Measurements from ENCODE around the gene FSTL4. TPM values are rescaled to one million over a fixed set of nuclear protein-coding genes. Genes with fewer than 3 reads are reported as not detected.

The FSTL4 gene
- total RNA-seq, 1 experiment from 2014 or later: 2.7 TPM

DNA sequence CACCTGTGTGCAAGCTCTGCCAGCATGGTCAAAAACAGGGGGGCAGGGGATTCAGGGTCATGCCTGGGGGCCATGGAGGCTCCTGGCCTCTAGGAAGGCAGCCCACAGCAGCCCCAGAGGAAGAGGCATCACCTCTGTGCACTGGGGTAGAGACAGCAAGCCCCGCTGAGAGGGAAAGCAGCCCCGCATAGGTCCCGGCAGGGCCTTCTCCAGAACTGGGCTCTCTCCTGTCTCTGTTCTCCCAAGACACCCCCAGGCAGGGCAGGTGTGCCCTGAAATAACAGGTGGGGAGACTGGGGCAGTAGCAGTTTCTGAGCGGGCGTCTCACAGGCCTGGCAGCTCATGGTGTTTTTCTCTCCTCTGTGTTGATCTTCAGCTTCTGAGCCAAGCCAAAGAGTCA is 281.4 kb downstream of the FSTL4 start:
- DNase-seq: no peak
- no peak overlapping the region for H3K4me3 Mint-ChIP-seq (ENCODE audit: unreplicated experiment)
- no peaks in the 10 kb centered on the region for H3K36me3 ChIP-seq (ENCODE audit: control insufficient read depth, insufficient read depth, low read length)
- CTCF ChIA-PET: no interaction called here
- H3K4me1 ChIP-seq: no peaks in the 10 kb centered on the region
- TF ChIP-seq, protein P1, sequence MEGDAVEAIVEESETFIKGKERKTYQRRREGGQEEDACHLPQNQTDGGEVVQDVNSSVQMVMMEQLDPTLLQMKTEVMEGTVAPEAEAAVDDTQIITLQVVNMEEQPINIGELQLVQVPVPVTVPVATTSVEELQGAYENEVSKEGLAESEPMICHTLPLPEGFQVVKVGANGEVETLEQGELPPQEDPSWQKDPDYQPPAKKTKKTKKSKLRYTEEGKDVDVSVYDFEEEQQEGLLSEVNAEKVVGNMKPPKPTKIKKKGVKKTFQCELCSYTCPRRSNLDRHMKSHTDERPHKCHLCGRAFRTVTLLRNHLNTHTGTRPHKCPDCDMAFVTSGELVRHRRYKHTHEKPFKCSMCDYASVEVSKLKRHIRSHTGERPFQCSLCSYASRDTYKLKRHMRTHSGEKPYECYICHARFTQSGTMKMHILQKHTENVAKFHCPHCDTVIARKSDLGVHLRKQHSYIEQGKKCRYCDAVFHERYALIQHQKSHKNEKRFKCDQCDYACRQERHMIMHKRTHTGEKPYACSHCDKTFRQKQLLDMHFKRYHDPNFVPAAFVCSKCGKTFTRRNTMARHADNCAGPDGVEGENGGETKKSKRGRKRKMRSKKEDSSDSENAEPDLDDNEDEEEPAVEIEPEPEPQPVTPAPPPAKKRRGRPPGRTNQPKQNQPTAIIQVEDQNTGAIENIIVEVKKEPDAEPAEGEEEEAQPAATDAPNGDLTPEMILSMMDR (IDR thresholded peaks at IDR 0.05; ENCODE audit: insufficient read depth in 1 of 2, low read depth in 1 of 2, low read length in 1 of 2, severe bottlenecking in 1 of 2, unreplicated experiment in 1 of 2): no peak
- intact Hi-C loops (cut with micrococcal nuclease; ENCODE audit: unreplicated experiment): no loop called here
- no peaks in the 10 kb centered on the region for H3K4me1 Mint-ChIP-seq (ENCODE audit: low read depth, unreplicated experiment)
- no TSS peak for BruUV-seq (replicated peaks)
- no peak overlapping the region for H3K27ac Mint-ChIP-seq (ENCODE audit: unreplicated experiment)
- no peaks in the 10 kb centered on the region for H3K9me3 Mint-ChIP-seq (ENCODE audit: unreplicated experiment)
- POLR2A ChIA-PET: no interaction called here
- no peaks in the 10 kb centered on the region for H3K36me3 Mint-ChIP-seq (ENCODE audit: insufficient read depth, unreplicated experiment)
- H3K27me3 ChIP-seq (replicated peaks; ENCODE audit: control insufficient read depth, insufficient read depth, low read length): no peaks in the 10 kb centered on the region; the same call in 1 of the 2 replicates
- H3K4me3 ChIP-seq (ENCODE audit: low read depth, low read length): no peak overlapping the region
- no peaks in the 10 kb centered on the region for H3K9me3 ChIP-seq
- peaks cover 2% of the 10 kb centered on the region for H3K27me3 Mint-ChIP-seq (ENCODE audit: insufficient read depth, unreplicated experiment)

- no peaks in the 10 kb centered on the region for H3K9me3 Mint-ChIP-seq (ENCODE audit: unreplicated experiment)
- intact Hi-C loops (cut with micrococcal nuclease; ENCODE audit: unreplicated experiment): no loop called here
Observed at GRCh38 chr5:133328800-133329199, 283.5 kb downstream of the FSTL4 start.

GRCh38 chr5:133327946-133328401 is 284.4 kb downstream of the FSTL4 start:
- Mint-ChIP-seq H3K27ac (ENCODE audit: unreplicated experiment) (no peak overlapping the region), H3K4me3 (ENCODE audit: unreplicated experiment) (no peak overlapping the region), H3K27me3 (ENCODE audit: insufficient read depth, unreplicated experiment) (peaks cover 2% of the 10 kb centered on the region), H3K9me3 (ENCODE audit: unreplicated experiment) (no peaks in the 10 kb centered on the region), H3K4me1 (ENCODE audit: low read depth, unreplicated experiment) (no peaks in the 10 kb centered on the region), H3K36me3 (ENCODE audit: insufficient read depth, unreplicated experiment) (no peaks in the 10 kb centered on the region)
- TF ChIP-seq, protein P1 (IDR thresholded peaks at IDR 0.05; ENCODE audit: insufficient read depth in 1 of 2, low read depth in 1 of 2, low read length in 1 of 2, severe bottlenecking in 1 of 2, unreplicated experiment in 1 of 2): no peak
- no peaks in the 10 kb centered on the region for H3K9me3 ChIP-seq
- no peaks in the 10 kb centered on the region; the same call in 1 of the 2 replicates for H3K27me3 ChIP-seq (replicated peaks; ENCODE audit: control insufficient read depth, insufficient read depth, low read length)
- no TSS peak for BruUV-seq (replicated peaks)
- no peak for DNase-seq
- no peak overlapping the region for H3K4me3 ChIP-seq (ENCODE audit: low read depth, low read length)
- ChIA-PET POLR2A (no interaction called here), CTCF (no interaction called here)
- H3K36me3 ChIP-seq (ENCODE audit: control insufficient read depth, insufficient read depth, low read length): no peaks in the 10 kb centered on the region
- intact Hi-C loops (cut with micrococcal nuclease; ENCODE audit: unreplicated experiment): no loop called here
- H3K4me1 ChIP-seq: no peaks in the 10 kb centered on the region

More at GRCh38 chr5:133328800-133329199, 283.5 kb downstream of the FSTL4 start:
- DNase-seq: no peak
- ChIA-PET POLR2A (no interaction called here), CTCF (no interaction called here)
- no peaks in the 10 kb centered on the region for H3K4me1 ChIP-seq
- no peaks in the 10 kb centered on the region; the same call in 1 of the 2 replicates for H3K27me3 ChIP-seq (replicated peaks; ENCODE audit: control insufficient read depth, insufficient read depth, low read length)
- TF ChIP-seq, protein P1 (IDR thresholded peaks at IDR 0.05; ENCODE audit: insufficient read depth in 1 of 2, low read depth in 1 of 2, low read length in 1 of 2, severe bottlenecking in 1 of 2, unreplicated experiment in 1 of 2): no peak
- H3K36me3 ChIP-seq (ENCODE audit: control insufficient read depth, insufficient read depth, low read length): no peaks in the 10 kb centered on the region
- no peak overlapping the region for H3K4me3 ChIP-seq (ENCODE audit: low read depth, low read length)
- H3K27ac Mint-ChIP-seq (ENCODE audit: unreplicated experiment): no peak overlapping the region
- H3K4me3 Mint-ChIP-seq (ENCODE audit: unreplicated experiment): no peak overlapping the region
- H3K27me3 Mint-ChIP-seq (ENCODE audit: insufficient read depth, unreplicated experiment): peaks cover 2% of the 10 kb centered on the region
- H3K36me3 Mint-ChIP-seq (ENCODE audit: insufficient read depth, unreplicated experiment): no peaks in the 10 kb centered on the region
- no peaks in the 10 kb centered on the region for H3K4me1 Mint-ChIP-seq (ENCODE audit: low read depth, unreplicated experiment)
- no peaks in the 10 kb centered on the region for H3K9me3 ChIP-seq
- no TSS peak for BruUV-seq (replicated peaks)
